HepG2 (cell line): Measurements from ENCODE around the gene NTMT1. TPM values are rescaled to one million over a fixed set of nuclear protein-coding genes. Genes with fewer than 3 reads are reported as not detected.

ENCODE experiments used
- ATAC-seq: fragments of 200-7000 bp; cut with Tn5 transposase; 3 replicates; pipeline ENCODE4 v1.9.1; 2020; ENCODE audit warnings: mild to moderate bottlenecking, moderate library complexity
- BruUV-seq: library from RNA; stranded (reverse); fragments of 400-500 nt; replicated peaks from 2 replicates; lab custom pipeline; 2021; lab: Mats Ljungman, UMichigan
- CTCF ChIA-PET: fragments of 300-600 bp; formaldehyde crosslinking; extraction: SDS; loops from one replicate; lab custom pipeline; 2021; ENCODE audit warnings: low total read pairs, inconsistent platforms, low intra/inter-chr PET ratio; lab: Yijun Ruan, JAX
- POLR2A ChIA-PET: fragments of 350-600 bp; sonication (Branson Sonifier 250); formaldehyde crosslinking; loops from one replicate; lab custom pipeline; 2020; ENCODE audit warnings: antibody characterized with exemption, inconsistent platforms; lab: Yijun Ruan, JAX
- DNase-seq: peaks from one replicate; pipeline ENCODE4 v3.0.0-alpha.2; 2015; ENCODE audit warnings: low spot score
- FAIRE-seq: peaks from 3 replicates; lab custom pipeline; 2011; peaks lifted over from hg19 to GRCh38; lab: Jason Lieb, UNC
- H2AFZ ChIP-seq: one replicate; pipeline ENCODE4 v1.6.1; 2011; ENCODE audit warnings: low read length, inconsistent platforms
- H3K27ac ChIP-seq: fragments of 300-600 bp; 3 replicates; pipeline ENCODE4 v1.8.0; 2011; ENCODE audit warnings: mixed run types, mild to moderate bottlenecking, mixed read lengths, low read length, inconsistent platforms; ENCODE audit not compliant: insufficient read depth; ENCODE audit errors: extremely low read length
- H3K27me3 ChIP-seq, 2 experiments: fragments of 200-600 bp in 1 of 2; 2 replicates in 1 of 2; 3 replicates in 1 of 2; pipeline versions ENCODE4 v1.6.0 to v1.8.0; 2011; ENCODE audit warnings: low read length in 2 of 2, mild to moderate bottlenecking in 2 of 2, moderate library complexity in 2 of 2, inconsistent platforms in 1 of 2; ENCODE audit not compliant: insufficient read depth in 2 of 2, control insufficient read depth in 1 of 2
- H3K36me3 ChIP-seq, 2 experiments: fragments of 200-600 bp in 1 of 2; replicated peaks in 1 of 2; 2 replicates in 1 of 2; 3 replicates in 1 of 2; pipeline versions ENCODE4 v1.5.1 to v1.8.0; 2011; ENCODE audit warnings: low read length in 2 of 2, inconsistent platforms in 1 of 2; ENCODE audit not compliant: insufficient read depth in 2 of 2, control insufficient read depth in 1 of 2
- H3K4me1 ChIP-seq: 2 replicates; pipeline ENCODE4 v1.5.1; 2012; ENCODE audit warnings: low read length, inconsistent platforms; ENCODE audit not compliant: insufficient read depth
- H3K4me2 ChIP-seq: 2 replicates; pipeline ENCODE4 v1.6.0; 2011; ENCODE audit warnings: low read depth, low read length, inconsistent platforms
- H3K4me3 ChIP-seq, 3 experiments: fragments of 200-600 bp in 1 of 3; sonication (generic), shearing (Covaris generic) in 1 of 3; replicated peaks in 1 of 3; 2 replicates each; pipeline ENCODE4 v1.5.1; 2011 to 2016; ENCODE audit warnings: low read length in 3 of 3, inconsistent platforms in 2 of 3, low read depth in 2 of 3, mild to moderate bottlenecking in 2 of 3, control low read depth in 1 of 3, mixed read lengths in 1 of 3; ENCODE audit not compliant: insufficient read depth in 1 of 3
- H3K79me2 ChIP-seq: one replicate; pipeline ENCODE4 v1.6.1; 2011; ENCODE audit warnings: low read length, inconsistent platforms; ENCODE audit not compliant: insufficient read depth
- H3K9ac ChIP-seq: 2 replicates; pipeline ENCODE4 v1.6.0; 2011; ENCODE audit warnings: mild to moderate bottlenecking, low read depth, low read length, inconsistent platforms; ENCODE audit not compliant: insufficient read depth
- H3K9me3 ChIP-seq: 2 replicates; pipeline ENCODE4 v1.5.1; 2012; ENCODE audit warnings: mild to moderate bottlenecking, low read length
- H4K20me1 ChIP-seq: 2 replicates; pipeline ENCODE4 v1.6.0; 2011; ENCODE audit warnings: inconsistent platforms, mild to moderate bottlenecking, low read length, moderate library complexity; ENCODE audit not compliant: insufficient read depth
- ELF4 ChIP-seq: sonication (generic); formaldehyde crosslinking; IDR thresholded peaks from 2 replicates; pipeline ENCODE4 v1.5.0; 2020; ENCODE audit warnings: missing genetic modification reagents, mild to moderate bottlenecking, moderate library complexity, borderline replicate concordance
- GLI4 ChIP-seq: sonication (generic); formaldehyde crosslinking; IDR thresholded peaks from 2 replicates; pipeline ENCODE4 v1.5.1; 2020; ENCODE audit warnings: missing genetic modification reagents, mild to moderate bottlenecking, moderate library complexity, borderline replicate concordance
- ZMYM3 ChIP-seq: sonication (generic); formaldehyde crosslinking; IDR thresholded peaks from 2 replicates; pipeline ENCODE4 v1.5.1; 2020; ENCODE audit warnings: mild to moderate bottlenecking, missing genetic modification reagents
- ZNF496 ChIP-seq: sonication (generic); formaldehyde crosslinking; IDR thresholded peaks from 2 replicates; pipeline ENCODE4 v1.8.1; 2023; ENCODE audit warnings: mild to moderate bottlenecking, moderate library complexity, missing genetic modification reagents; ENCODE audit not compliant: insufficient replicate concordance
- ZZZ3 ChIP-seq: sonication (generic); formaldehyde crosslinking; IDR thresholded peaks from 2 replicates; pipeline ENCODE4 v1.4.0; 2020; ENCODE audit warnings: missing genetic modification reagents, mild to moderate bottlenecking, borderline replicate concordance
- WGBS: methylation state at CpG from one replicate; pipeline ENCODE4 v1.1.6; 2017; ENCODE audit warnings: low lambda C conversion rate; 5-methylcytosine and 5-hydroxymethylcytosine counted together
- in situ Hi-C: cut with HindIII; loops from 2 replicates; pipeline ENCODE4 v1.10.0; 2017; ENCODE audit warnings: low pct_unique_long_range_greater_than_20kb; ENCODE audit not compliant: extremely low pct_ligation_motif_present
- intact Hi-C: fragments of 100-400 bp; cut with micrococcal nuclease; formaldehyde crosslinking; loops from one replicate; pipeline ENCODE4 v1.10.0; 2022; ENCODE audit not compliant: unreplicated experiment
- polyA plus RNA-seq, 8 experiments: library from polyadenylated mRNA; depleted of rRNA in 3 of 8; stranded (reverse) in 7 of 8; unstranded in 1 of 8; fragments of >200 nt; fragmentation: Illumina TruSeq in 4 of 8; extraction: Trizol in 4 of 8; gene quantifications; 2 replicates each; pipeline versions ENCODE4 v1.2.1 to v1.2.3, GENCODE V29; 2011 to 2016; ENCODE audit warnings: low read depth in 4 of 8, missing spikeins in 1 of 8, mixed read lengths in 1 of 8; ENCODE audit not compliant: insufficient read depth in 1 of 8
- total RNA-seq, 5 experiments: library from RNA; depleted of rRNA; stranded (reverse); fragments of >200 nt; fragmentation: Illumina TruSeq; extraction: Trizol; gene quantifications; 2 replicates each; pipeline ENCODE4 v1.2.3, GENCODE V29; 2016; ENCODE audit warnings: low read depth in 1 of 5
- TF ChIP-seq, protein P1 (sequence below): sonication (generic); formaldehyde crosslinking; IDR thresholded peaks from 2 replicates; pipeline ENCODE4 v1.4.0; 2020; ENCODE audit warnings: mild to moderate bottlenecking, missing genetic modification reagents
- TF ChIP-seq, protein P2 (sequence below): sonication (generic); formaldehyde crosslinking; IDR thresholded peaks from 2 replicates; pipeline ENCODE4 v1.5.1; 2020; ENCODE audit warnings: missing genetic modification reagents, mild to moderate bottlenecking, borderline replicate concordance
- TF ChIP-seq, protein P3 (sequence below): sonication (generic); formaldehyde crosslinking; IDR thresholded peaks from 2 replicates; pipeline ENCODE4 v1.5.1; 2020; ENCODE audit warnings: mild to moderate bottlenecking, missing genetic modification reagents, moderate library complexity

The NTMT1 gene
- total and polyA plus RNA-seq, 2 of the 13 experiments (the other 11 are each of a cell fraction or from before 2014, with no cell fraction given): 49.1 to 53.8 TPM

DNA sequence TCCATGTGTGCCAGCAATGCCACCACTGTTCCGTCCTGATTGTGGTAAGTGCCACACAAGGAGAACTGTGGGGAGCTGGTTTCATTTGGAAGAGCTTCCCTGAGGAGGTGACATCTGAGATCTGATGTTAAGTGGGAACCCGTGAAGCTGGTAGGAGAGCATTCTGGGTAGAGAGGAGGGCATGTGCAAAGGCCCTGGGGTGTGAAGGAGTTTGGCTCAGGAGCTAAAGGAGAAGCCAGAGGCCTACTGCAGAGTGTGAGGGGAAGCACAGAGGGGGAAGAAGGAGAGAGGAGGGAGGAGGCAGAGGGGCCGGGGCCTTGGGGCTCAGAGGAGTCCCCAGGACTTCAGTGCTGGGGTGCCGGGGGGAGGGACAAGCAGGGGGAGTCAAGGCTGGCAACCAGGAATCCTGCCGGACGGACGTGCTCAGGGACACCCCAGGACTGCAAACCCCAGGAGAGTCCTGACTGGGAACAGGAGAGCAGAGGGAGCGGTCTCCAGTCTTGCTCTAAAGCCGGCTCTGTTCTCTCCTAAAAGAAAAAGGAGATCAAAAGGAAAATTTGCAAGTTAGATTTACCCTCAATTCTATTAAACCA, 24.8 kb upstream of the NTMT1 start:
- POLR2A ChIA-PET: interaction anchor here (0.9 to 1.2 kb wide), 3 partner anchors 21 to 105 kb away, joined by 4 read pairs; no protein-coding TSS in a partner anchor
- ATAC-seq: no peak
- H2AFZ ChIP-seq: no peak overlapping the region
- H3K9ac ChIP-seq: no peak overlapping the region
- H3K79me2 ChIP-seq: no peaks in the 10 kb centered on the region
- no peak overlapping the region for H3K27ac ChIP-seq
- H3K27me3 ChIP-seq: no peaks in the 10 kb centered on the region
- H4K20me1 ChIP-seq: no peaks in the 10 kb centered on the region
- H3K4me2 ChIP-seq: no peak overlapping the region
- H3K4me3 ChIP-seq: no peak overlapping the region
- no peak for FAIRE-seq
- TF ChIP-seq ZMYM3 (peak; percentile 33; the same call in 1 of the 2 replicates), GLI4 (CRISPR knock-in tag) (no peak)
- intact Hi-C loops (no loop called here), in situ Hi-C loops (no loop called here)
- no peak for DNase-seq
- CTCF ChIA-PET: no interaction called here
- H3K9me3 ChIP-seq: no peaks in the 10 kb centered on the region
- WGBS: 86% methylated on average over 9 of the region's 9 CpGs
- BruUV-seq: no TSS peak
- H3K4me1 ChIP-seq: peaks cover 85% of the 10 kb centered on the region
- no peaks in the 10 kb centered on the region for H3K36me3 ChIP-seq

DNA sequence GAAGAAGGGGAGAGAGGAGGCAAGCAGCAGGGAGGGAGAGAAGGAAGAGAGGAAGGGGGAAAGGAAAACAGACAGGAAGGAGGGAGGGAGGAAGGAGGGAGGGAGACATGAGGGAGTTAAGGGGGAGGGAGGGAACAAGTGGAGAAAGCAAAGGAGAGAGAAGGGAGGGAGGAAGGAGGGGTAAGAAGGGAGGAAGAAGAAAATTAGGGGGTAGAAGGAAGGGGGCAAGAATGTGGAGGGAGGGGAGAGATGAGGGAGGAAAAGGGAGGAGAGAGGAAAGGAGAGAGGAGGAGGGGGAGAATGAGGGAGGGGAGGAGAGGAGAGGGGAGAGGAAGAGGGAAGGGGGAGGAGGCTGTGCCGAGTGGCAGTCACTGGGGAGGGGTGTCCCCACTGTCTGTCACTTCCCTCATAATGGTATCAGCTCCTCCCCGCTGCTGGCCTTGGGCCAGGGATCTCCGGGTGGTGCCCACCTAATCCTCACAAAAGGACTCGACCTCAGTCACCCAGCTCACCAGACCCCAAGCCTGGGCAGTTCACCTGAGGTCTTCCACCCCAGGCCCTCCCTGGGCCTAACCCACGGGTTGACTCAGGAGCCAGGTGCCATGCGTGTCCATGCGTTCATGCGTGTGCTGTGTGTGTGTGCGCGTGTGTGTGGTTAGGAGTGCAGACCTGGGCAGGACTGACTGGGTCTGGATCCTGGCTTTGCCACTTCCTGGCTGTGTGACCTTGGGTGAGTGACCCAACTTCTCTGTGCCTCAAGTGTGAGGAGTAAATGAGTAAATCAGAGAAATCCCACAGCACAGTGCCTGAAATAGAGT, 23.2 kb upstream of the NTMT1 start:
- Histone ChIP-seq H2AFZ (no peak overlapping the region), H3K9ac (no peak overlapping the region), H4K20me1 (no peaks in the 10 kb centered on the region), H3K79me2 (peaks cover 3% of the 10 kb centered on the region), H3K4me3 (no peak overlapping the region), H3K9me3 (no peaks in the 10 kb centered on the region), H3K36me3 (no peaks in the 10 kb centered on the region), H3K4me1 (peaks cover 88% of the 10 kb centered on the region), H3K4me2 (no peak overlapping the region), H3K27me3 (no peaks in the 10 kb centered on the region), H3K27ac (no peak overlapping the region)
- intact Hi-C loops: no loop called here
- DNase-seq: no peak
- in situ Hi-C loops: no loop called here
- FAIRE-seq: no peak
- WGBS: 87% methylated on average over 3 of the region's 10 CpGs
- BruUV-seq: no TSS peak
- CTCF ChIA-PET: no interaction called here
- POLR2A ChIA-PET: no interaction called here
- no peak for ATAC-seq
- TF ChIP-seq, protein P1, sequence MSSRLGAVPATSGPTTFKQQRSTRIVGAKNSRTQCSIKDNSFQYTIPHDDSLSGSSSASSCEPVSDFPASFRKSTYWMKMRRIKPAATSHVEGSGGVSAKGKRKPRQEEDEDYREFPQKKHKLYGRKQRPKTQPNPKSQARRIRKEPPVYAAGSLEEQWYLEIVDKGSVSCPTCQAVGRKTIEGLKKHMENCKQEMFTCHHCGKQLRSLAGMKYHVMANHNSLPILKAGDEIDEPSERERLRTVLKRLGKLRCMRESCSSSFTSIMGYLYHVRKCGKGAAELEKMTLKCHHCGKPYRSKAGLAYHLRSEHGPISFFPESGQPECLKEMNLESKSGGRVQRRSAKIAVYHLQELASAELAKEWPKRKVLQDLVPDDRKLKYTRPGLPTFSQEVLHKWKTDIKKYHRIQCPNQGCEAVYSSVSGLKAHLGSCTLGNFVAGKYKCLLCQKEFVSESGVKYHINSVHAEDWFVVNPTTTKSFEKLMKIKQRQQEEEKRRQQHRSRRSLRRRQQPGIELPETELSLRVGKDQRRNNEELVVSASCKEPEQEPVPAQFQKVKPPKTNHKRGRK (CRISPR knock-in tag): 0 out of 2 replicates have a peak, but pooled peaks have one; percentile 66
- no peak for TF ChIP-seq ZNF496
- TF ChIP-seq, protein P2, sequence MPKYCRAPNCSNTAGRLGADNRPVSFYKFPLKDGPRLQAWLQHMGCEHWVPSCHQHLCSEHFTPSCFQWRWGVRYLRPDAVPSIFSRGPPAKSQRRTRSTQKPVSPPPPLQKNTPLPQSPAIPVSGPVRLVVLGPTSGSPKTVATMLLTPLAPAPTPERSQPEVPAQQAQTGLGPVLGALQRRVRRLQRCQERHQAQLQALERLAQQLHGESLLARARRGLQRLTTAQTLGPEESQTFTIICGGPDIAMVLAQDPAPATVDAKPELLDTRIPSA: no peak
- 0 out of 2 replicates have a peak, but pooled peaks have one; percentile 38 for TF ChIP-seq ZZZ3 (CRISPR knock-in tag)
- no peak for TF ChIP-seq ELF4 (CRISPR knock-in tag)
- peak; percentile 93 for TF ChIP-seq ZMYM3
- TF ChIP-seq, protein P3, sequence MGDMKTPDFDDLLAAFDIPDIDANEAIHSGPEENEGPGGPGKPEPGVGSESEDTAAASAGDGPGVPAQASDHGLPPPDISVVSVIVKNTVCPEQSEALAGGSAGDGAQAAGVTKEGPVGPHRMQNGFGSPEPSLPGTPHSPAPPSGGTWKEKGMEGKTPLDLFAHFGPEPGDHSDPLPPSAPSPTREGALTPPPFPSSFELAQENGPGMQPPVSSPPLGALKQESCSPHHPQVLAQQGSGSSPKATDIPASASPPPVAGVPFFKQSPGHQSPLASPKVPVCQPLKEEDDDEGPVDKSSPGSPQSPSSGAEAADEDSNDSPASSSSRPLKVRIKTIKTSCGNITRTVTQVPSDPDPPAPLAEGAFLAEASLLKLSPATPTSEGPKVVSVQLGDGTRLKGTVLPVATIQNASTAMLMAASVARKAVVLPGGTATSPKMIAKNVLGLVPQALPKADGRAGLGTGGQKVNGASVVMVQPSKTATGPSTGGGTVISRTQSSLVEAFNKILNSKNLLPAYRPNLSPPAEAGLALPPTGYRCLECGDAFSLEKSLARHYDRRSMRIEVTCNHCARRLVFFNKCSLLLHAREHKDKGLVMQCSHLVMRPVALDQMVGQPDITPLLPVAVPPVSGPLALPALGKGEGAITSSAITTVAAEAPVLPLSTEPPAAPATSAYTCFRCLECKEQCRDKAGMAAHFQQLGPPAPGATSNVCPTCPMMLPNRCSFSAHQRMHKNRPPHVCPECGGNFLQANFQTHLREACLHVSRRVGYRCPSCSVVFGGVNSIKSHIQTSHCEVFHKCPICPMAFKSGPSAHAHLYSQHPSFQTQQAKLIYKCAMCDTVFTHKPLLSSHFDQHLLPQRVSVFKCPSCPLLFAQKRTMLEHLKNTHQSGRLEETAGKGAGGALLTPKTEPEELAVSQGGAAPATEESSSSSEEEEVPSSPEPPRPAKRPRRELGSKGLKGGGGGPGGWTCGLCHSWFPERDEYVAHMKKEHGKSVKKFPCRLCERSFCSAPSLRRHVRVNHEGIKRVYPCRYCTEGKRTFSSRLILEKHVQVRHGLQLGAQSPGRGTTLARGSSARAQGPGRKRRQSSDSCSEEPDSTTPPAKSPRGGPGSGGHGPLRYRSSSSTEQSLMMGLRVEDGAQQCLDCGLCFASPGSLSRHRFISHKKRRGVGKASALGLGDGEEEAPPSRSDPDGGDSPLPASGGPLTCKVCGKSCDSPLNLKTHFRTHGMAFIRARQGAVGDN: peak; percentile 43
